Ovary (tissue), 3 donors: ENCODE results near the gene TMPO.

Experiments used
- CTCF ChIP-seq, 3 donors: fragments of 450-650 bp in 2 of 3; fragments of 200-600 bp in 1 of 3; IDR thresholded peaks; one replicate each; pipeline versions ENCODE4 v1.5.1 to v1.8.0; 2016 to 2022; ENCODE audit warnings: antibody characterized with exemption in 3 of 3, mild to moderate bottlenecking in 1 of 3
- EP300 ChIP-seq: sonication (generic); formaldehyde crosslinking; IDR thresholded peaks from one replicate; pipeline ENCODE4 v1.6.1; 2017; ENCODE audit warnings: antibody characterized with exemption
- POLR2A ChIP-seq: fragments of 450-650 bp; IDR thresholded peaks from one replicate; pipeline ENCODE4 v1.6.1; 2017; ENCODE audit warnings: antibody characterized with exemption, mild to moderate bottlenecking, moderate library complexity
- donor health status: DM: no; HTN: no; CAD: no.

GRCh38 chr12:98572010-98572409 lies 56.6 kb downstream of the TMPO start:
- TF ChIP-seq EP300, result no peak
- TF ChIP-seq CTCF (IDR thresholded peaks at IDR 0.05), result no peak
- TF ChIP-seq POLR2A, result no peak
